Stimulated activated memory B cell treated with anti-CD40 and anti-IgM and Interleukin-4, amounts not matched to agents 10 μg/mL and 1 μg/mL and 100 μg/mL, for 72 hours (primary cell): ENCODE measurements around the gene GSTT4.
"Not testable (repeated sequence)": the region's sequence is repeated elsewhere in the genome, so short reads cannot be mapped to it uniquely, and the experiment has no call there.

Experiments used
- ATAC-seq: fragments of 150-1000 bp; cut with Tn5 transposase; 2 replicates; pipeline ENCODE4 v1.10.0; 2021
- H3K27ac Mint-ChIP-seq: one replicate; pipeline ENCODE4 v1.8.0; 2022; ENCODE audit warnings: mild to moderate bottlenecking, mixed read lengths
- H3K27me3 Mint-ChIP-seq: one replicate; pipeline ENCODE4 v1.8.0; 2022; ENCODE audit warnings: mixed read lengths
- H3K36me3 Mint-ChIP-seq: one replicate; pipeline ENCODE4 v1.8.0; 2022; ENCODE audit warnings: mixed read lengths
- H3K4me1 Mint-ChIP-seq: one replicate; pipeline ENCODE4 v1.8.0; 2022; ENCODE audit warnings: mixed read lengths
- H3K4me3 Mint-ChIP-seq: one replicate; pipeline ENCODE4 v1.8.0; 2022; ENCODE audit warnings: mild to moderate bottlenecking, moderate library complexity, mixed read lengths
- H3K9me3 Mint-ChIP-seq: one replicate; pipeline ENCODE4 v1.8.0; 2022; ENCODE audit warnings: mixed read lengths

GSTT4 gene

GRCh38 chr22:24005201-24005600 is at the start of gene GSTT4:
Gene GSTT4, minus strand, starts transcription at chr22:24005453. Its CDS starts 97 bp downstream, at chr22:24005356.
- no peaks in the 10 kb centered on the region for H3K9me3 Mint-ChIP-seq
- peaks cover 20% of the 10 kb centered on the region for H3K27me3 Mint-ChIP-seq
- no peak for ATAC-seq
- H3K27ac Mint-ChIP-seq: no peak within 1 kb of the TSS
- no peaks in the 10 kb centered on the region for H3K36me3 Mint-ChIP-seq
- no peaks in the 10 kb centered on the region for H3K4me1 Mint-ChIP-seq
- no peak within 1 kb of the TSS for H3K4me3 Mint-ChIP-seq

DNA sequence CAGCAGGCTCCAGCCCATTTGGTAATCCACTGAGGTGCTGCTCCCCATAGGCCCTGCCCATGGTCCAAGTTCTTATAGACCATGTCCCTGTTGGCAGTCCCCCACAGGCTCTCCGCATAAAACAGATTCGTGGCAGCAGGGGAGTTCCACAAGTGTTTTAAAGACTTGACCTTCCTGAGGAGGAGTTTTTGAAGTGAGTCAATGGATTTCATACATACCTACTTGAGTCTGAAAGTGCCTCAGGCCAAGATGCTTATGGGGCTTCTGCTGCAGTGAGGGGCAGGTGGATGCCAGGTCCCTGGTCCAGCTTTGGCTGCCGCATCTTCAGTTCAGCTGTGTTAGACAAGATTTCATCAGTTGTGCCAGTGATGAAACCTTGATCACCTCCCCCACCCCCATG is 49.1 kb upstream of the GSTT4 start:
- H3K36me3 Mint-ChIP-seq: peaks cover 65% of the 10 kb centered on the region
- peaks cover 12% of the 10 kb centered on the region for H3K4me1 Mint-ChIP-seq
- H3K9me3 Mint-ChIP-seq: no peaks in the 10 kb centered on the region
- H3K4me3 Mint-ChIP-seq: no peak overlapping the region
- ATAC-seq: no peak
- H3K27me3 Mint-ChIP-seq: no peaks in the 10 kb centered on the region
- peak overlapping the region; percentile 79 for H3K27ac Mint-ChIP-seq

GRCh38 chr22:24053481-24054226 is 48.4 kb upstream of the GSTT4 start:
- H3K9me3 Mint-ChIP-seq: no peaks in the 10 kb centered on the region
- H3K27me3 Mint-ChIP-seq: no peaks in the 10 kb centered on the region
- H3K27ac Mint-ChIP-seq: peak overlapping the region; percentile 79
- no peak overlapping the region for H3K4me3 Mint-ChIP-seq
- peaks cover 62% of the 10 kb centered on the region for H3K36me3 Mint-ChIP-seq
- ATAC-seq: peak; percentile 91
- peaks cover 12% of the 10 kb centered on the region for H3K4me1 Mint-ChIP-seq

- Mint-ChIP-seq H3K27ac (no peak overlapping the region), H3K36me3 (peaks cover 53% of the 10 kb centered on the region), H3K4me1 (peaks cover 12% of the 10 kb centered on the region), H3K27me3 (no peaks in the 10 kb centered on the region), H3K9me3 (no peaks in the 10 kb centered on the region), H3K4me3 (no peak overlapping the region)
- no peak for ATAC-seq
Observed at GRCh38 chr22:24051568-24051967, 46.3 kb upstream of the GSTT4 start.

GRCh38 chr22:24051028-24051427 is 45.8 kb upstream of the GSTT4 start:
- H3K4me1 Mint-ChIP-seq: peaks cover 12% of the 10 kb centered on the region
- H3K27me3 Mint-ChIP-seq: no peaks in the 10 kb centered on the region
- ATAC-seq: no peak
- no peaks in the 10 kb centered on the region for H3K9me3 Mint-ChIP-seq
- H3K27ac Mint-ChIP-seq: no peak overlapping the region
- H3K4me3 Mint-ChIP-seq: no peak overlapping the region
- peaks cover 53% of the 10 kb centered on the region for H3K36me3 Mint-ChIP-seq

GRCh38 chr22:24049978-24050377 is 44.7 kb upstream of the GSTT4 start:
- H3K27me3 Mint-ChIP-seq: no peaks in the 10 kb centered on the region
- no peak overlapping the region for H3K27ac Mint-ChIP-seq
- H3K4me3 Mint-ChIP-seq: no peak overlapping the region
- peaks cover 51% of the 10 kb centered on the region for H3K36me3 Mint-ChIP-seq
- no peak for ATAC-seq
- peaks cover 12% of the 10 kb centered on the region for H3K4me1 Mint-ChIP-seq
- H3K9me3 Mint-ChIP-seq: no peaks in the 10 kb centered on the region

DNA sequence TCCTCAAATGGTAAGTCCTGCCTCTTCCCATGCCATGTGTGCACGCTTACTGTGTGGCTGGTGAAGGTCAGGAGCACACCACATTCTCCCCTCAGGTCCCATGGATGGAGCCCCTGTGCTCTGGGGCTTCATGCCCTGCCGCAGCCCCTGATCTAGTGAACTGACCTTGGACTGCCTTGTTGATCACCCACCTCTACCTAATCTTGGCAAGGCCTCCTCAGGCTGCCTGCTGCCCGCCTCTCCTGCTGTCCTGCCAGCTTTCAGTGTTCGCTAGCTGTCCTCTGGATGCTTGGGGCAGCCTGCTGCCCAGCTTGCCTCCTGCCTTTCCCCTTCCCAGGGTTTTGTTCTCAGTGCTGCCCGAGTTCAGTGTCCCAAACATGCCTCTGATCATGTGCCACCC is 44.0 kb upstream of the GSTT4 start:
- no peak for ATAC-seq
- Mint-ChIP-seq H3K36me3 (peaks cover 56% of the 10 kb centered on the region), H3K9me3 (no peaks in the 10 kb centered on the region), H3K4me3 (no peak overlapping the region), H3K27ac (no peak overlapping the region), H3K27me3 (no peaks in the 10 kb centered on the region), H3K4me1 (peaks cover 10% of the 10 kb centered on the region)

- Mint-ChIP-seq H3K4me1 (no peaks in the 10 kb centered on the region), H3K36me3 (peaks cover 59% of the 10 kb centered on the region), H3K9me3 (no peaks in the 10 kb centered on the region), H3K4me3 (no peak overlapping the region), H3K27me3 (no peaks in the 10 kb centered on the region), H3K27ac (no peak overlapping the region)
- no peak for ATAC-seq
Observed at GRCh38 chr22:24046024-24046423, 40.8 kb upstream of the GSTT4 start.

DNA sequence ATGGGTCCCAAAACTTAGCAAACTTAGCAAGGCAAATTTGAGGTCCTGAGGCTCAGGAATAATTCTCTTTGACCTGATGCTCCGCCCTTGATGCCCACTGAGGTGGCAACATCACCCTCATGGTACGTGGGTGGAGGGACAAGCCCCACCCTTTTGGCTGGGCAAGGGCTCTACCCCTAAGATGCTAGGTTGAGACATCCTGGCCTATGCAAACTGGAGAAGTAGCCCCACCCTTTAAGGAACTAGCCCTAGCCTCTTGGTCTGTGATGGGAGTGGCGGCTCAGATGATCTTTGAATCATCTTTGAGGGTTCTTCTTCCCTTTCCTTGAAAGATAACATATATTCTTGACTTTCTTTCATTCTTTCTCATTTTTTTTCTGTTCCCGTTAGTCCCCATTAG is 38.7 kb upstream of the GSTT4 start:
- Mint-ChIP-seq H3K27me3 (no peaks in the 10 kb centered on the region), H3K27ac (peak overlapping the region; percentile 27), H3K4me1 (no peaks in the 10 kb centered on the region), H3K9me3 (no peaks in the 10 kb centered on the region), H3K4me3 (no peak overlapping the region), H3K36me3 (peaks cover 61% of the 10 kb centered on the region)
- ATAC-seq: no peak

- Mint-ChIP-seq H3K36me3 (peaks cover 66% of the 10 kb centered on the region), H3K27ac (peak overlapping the region; percentile 27)
- not testable (repeated sequence) for H3K9me3 Mint-ChIP-seq, H3K4me3 Mint-ChIP-seq, H3K4me1 Mint-ChIP-seq, H3K27me3 Mint-ChIP-seq, ATAC-seq
Observed at GRCh38 chr22:24043465-24043864, 38.2 kb upstream of the GSTT4 start.

GRCh38 chr22:24040946-24041345 is 35.7 kb upstream of the GSTT4 start:
- Mint-ChIP-seq H3K4me3 (no peak overlapping the region), H3K36me3 (peaks cover 73% of the 10 kb centered on the region)

GRCh38 chr22:24039046-24039445 is 33.8 kb upstream of the GSTT4 start:
- Mint-ChIP-seq H3K4me3 (no peak overlapping the region), H3K9me3 (no peaks in the 10 kb centered on the region), H3K27me3 (no peaks in the 10 kb centered on the region), H3K4me1 (no peaks in the 10 kb centered on the region), H3K36me3 (peaks cover 62% of the 10 kb centered on the region), H3K27ac (no peak overlapping the region)
- ATAC-seq: no peak

More at GRCh38 chr22:24040946-24041345, 35.7 kb upstream of the GSTT4 start:
- Mint-ChIP-seq H3K9me3 (no peaks in the 10 kb centered on the region), H3K27me3 (no peaks in the 10 kb centered on the region), H3K27ac (no peak overlapping the region), H3K4me1 (no peaks in the 10 kb centered on the region)
- no peak for ATAC-seq

GRCh38 chr22:24037851-24038765 is 32.9 kb upstream of the GSTT4 start:
- H3K27ac Mint-ChIP-seq: no peak overlapping the region
- no peak for ATAC-seq
- H3K36me3 Mint-ChIP-seq: peaks cover 55% of the 10 kb centered on the region
- H3K27me3 Mint-ChIP-seq: no peaks in the 10 kb centered on the region
- H3K9me3 Mint-ChIP-seq: no peaks in the 10 kb centered on the region
- H3K4me3 Mint-ChIP-seq: no peak overlapping the region
- H3K4me1 Mint-ChIP-seq: peaks cover 5% of the 10 kb centered on the region

- no peaks in the 10 kb centered on the region for H3K27me3 Mint-ChIP-seq
- no peak overlapping the region for H3K27ac Mint-ChIP-seq
- H3K4me1 Mint-ChIP-seq: peaks cover 8% of the 10 kb centered on the region
- H3K4me3 Mint-ChIP-seq: no peak overlapping the region
- no peak for ATAC-seq
- H3K36me3 Mint-ChIP-seq: peaks cover 43% of the 10 kb centered on the region
- H3K9me3 Mint-ChIP-seq: no peaks in the 10 kb centered on the region
Observed at GRCh38 chr22:24035296-24035695, 30.0 kb upstream of the GSTT4 start.

GRCh38 chr22:24033731-24034130 is 28.5 kb upstream of the GSTT4 start:
- H3K4me3 Mint-ChIP-seq: no peak overlapping the region
- peaks cover 13% of the 10 kb centered on the region for H3K4me1 Mint-ChIP-seq
- no peak for ATAC-seq
- peaks cover 33% of the 10 kb centered on the region for H3K36me3 Mint-ChIP-seq
- no peak overlapping the region for H3K27ac Mint-ChIP-seq
- H3K9me3 Mint-ChIP-seq: no peaks in the 10 kb centered on the region
- no peaks in the 10 kb centered on the region for H3K27me3 Mint-ChIP-seq
